GM23338 (cell line): ENCODE data around the gene SSH2. TPM values are rescaled to one million over a fixed set of nuclear protein-coding genes. Genes with fewer than 3 reads are reported as not detected.

Source experiments
- ATAC-seq: fragments of 200-7000 bp; cut with Tn5 transposase; 3 replicates; pipeline ENCODE4 v1.9.1; 2020
- DNase-seq: peaks from one replicate; pipeline ENCODE4 v3.0.0-alpha.2; 2015; ENCODE audit warnings: low spot score
- H2AFZ ChIP-seq: fragments of 200-600 bp; sonication (generic); 2 replicates; pipeline ENCODE4 v1.8.0; 2016; ENCODE audit warnings: antibody characterized with exemption, mild to moderate bottlenecking, moderate library complexity
- H3F3A ChIP-seq: fragments of 200-600 bp; sonication (generic); replicated peaks from 2 replicates; pipeline ENCODE4 v1.8.0; 2017; ENCODE audit warnings: antibody characterized with exemption, mixed run types, low read depth
- H3K27ac ChIP-seq: fragments of 200-600 bp; sonication (generic); 2 replicates; pipeline ENCODE4 v1.6.1; 2016; ENCODE audit warnings: low read depth
- H3K27me3 ChIP-seq: fragments of 200-600 bp; sonication (generic); 2 replicates; pipeline ENCODE4 v1.8.0; 2016; ENCODE audit warnings: mild to moderate bottlenecking, mixed run types, moderate library complexity; ENCODE audit not compliant: insufficient read depth
- H3K36me3 ChIP-seq: fragments of 200-600 bp; sonication (generic); 2 replicates; pipeline ENCODE4 v1.8.0; 2016; ENCODE audit warnings: mild to moderate bottlenecking; ENCODE audit not compliant: insufficient read depth
- H3K4me1 ChIP-seq: fragments of 200-600 bp; sonication (generic); 2 replicates; pipeline ENCODE4 v1.8.0; 2016; ENCODE audit warnings: mild to moderate bottlenecking, moderate library complexity; ENCODE audit not compliant: insufficient read depth
- H3K4me2 ChIP-seq: fragments of 200-600 bp; sonication (generic); 2 replicates; pipeline ENCODE4 v1.7.1; 2017; ENCODE audit warnings: mixed run types
- H3K4me3 ChIP-seq: fragments of 200-600 bp; sonication (generic); 2 replicates; pipeline ENCODE4 v1.6.1; 2016; ENCODE audit warnings: mixed run types
- H3K79me2 ChIP-seq: fragments of 200-600 bp; sonication (generic); replicated peaks from 2 replicates; pipeline ENCODE4 v1.8.0; 2017; ENCODE audit warnings: mild to moderate bottlenecking; ENCODE audit not compliant: insufficient read depth
- H3K9me2 ChIP-seq: fragments of 200-600 bp; sonication (generic); 2 replicates; pipeline ENCODE4 v1.8.0; 2017; ENCODE audit not compliant: insufficient read depth
- H4K20me1 ChIP-seq: fragments of 200-600 bp; sonication (generic); replicated peaks from 2 replicates; pipeline ENCODE4 v1.8.0; 2017; ENCODE audit warnings: mild to moderate bottlenecking; ENCODE audit not compliant: insufficient read depth
- H3K27ac Mint-ChIP-seq: 2 replicates; pipeline ENCODE4 v1.8.0; 2020; ENCODE audit warnings: inconsistent platforms, mild to moderate bottlenecking, moderate library complexity, mixed read lengths
- H3K27me3 Mint-ChIP-seq: 3 replicates; pipeline ENCODE4 v1.8.0; 2022; ENCODE audit warnings: low read depth, mild to moderate bottlenecking, moderate library complexity, mixed read lengths, inconsistent platforms; ENCODE audit not compliant: insufficient read depth, poor library complexity
- H3K36me3 Mint-ChIP-seq: 3 replicates; pipeline ENCODE4 v1.8.0; 2021; ENCODE audit warnings: low read depth, mild to moderate bottlenecking, inconsistent platforms, moderate library complexity, mixed read lengths
- H3K4me1 Mint-ChIP-seq: 3 replicates; pipeline ENCODE4 v1.8.0; 2020; ENCODE audit warnings: mild to moderate bottlenecking, inconsistent platforms, mixed read lengths
- H3K4me3 Mint-ChIP-seq: 3 replicates; pipeline ENCODE4 v1.8.0; 2021; ENCODE audit warnings: moderate library complexity, mild to moderate bottlenecking, inconsistent platforms, mixed read lengths
- H3K9me3 Mint-ChIP-seq: 3 replicates; pipeline ENCODE4 v1.8.0; 2020; ENCODE audit warnings: moderate library complexity, mild to moderate bottlenecking, inconsistent platforms, mixed read lengths
- CREB1 ChIP-seq: fragments of 250-450 bp; sonication (Bioruptor Pico); IDR thresholded peaks from 2 replicates; pipeline ENCODE4 v1.5.0; 2020; ENCODE audit warnings: low read depth, mild to moderate bottlenecking, moderate library complexity
- CTCF ChIP-seq, 2 experiments: fragments of 200-600 bp in 1 of 2; sonication (generic) in 1 of 2; conservative IDR thresholded peaks; 2 replicates each; pipeline versions ENCODE4 v1.5.1 to v1.6.1; 2016 to 2017; ENCODE audit warnings: antibody characterized with exemption in 2 of 2, low read depth in 2 of 2, mild to moderate bottlenecking in 2 of 2, moderate library complexity in 1 of 2
- EZH2 ChIP-seq: fragments of 200-600 bp; sonication (generic); IDR thresholded peaks from one replicate; pipeline ENCODE4 v1.8.0; 2017; ENCODE audit warnings: antibody characterized with exemption, mild to moderate bottlenecking, low read depth; ENCODE audit not compliant: unreplicated experiment
- EZH2phosphoT487 ChIP-seq: fragments of 200-600 bp; sonication (generic); IDR thresholded peaks from one replicate; pipeline ENCODE4 v1.8.1; 2018; ENCODE audit warnings: antibody characterized with exemption; ENCODE audit not compliant: unreplicated experiment
- POLR2AphosphoS5 ChIP-seq: IDR thresholded peaks from 2 replicates; pipeline ENCODE4 v1.6.1; 2016; ENCODE audit warnings: antibody characterized with exemption, low read depth
- REST ChIP-seq: IDR thresholded peaks from one replicate; pipeline ENCODE4 v1.6.1; 2018; ENCODE audit warnings: antibody characterized with exemption; ENCODE audit not compliant: unreplicated experiment
- STAT1 ChIP-seq: IDR thresholded peaks from one replicate; pipeline ENCODE4 v1.6.1; 2016; ENCODE audit warnings: antibody characterized with exemption; ENCODE audit not compliant: unreplicated experiment
- ZNF114 ChIP-seq: fragments of 250-450 bp; sonication (Bioruptor Pico); IDR thresholded peaks from 2 replicates; pipeline ENCODE4 v1.5.0; 2020; ENCODE audit warnings: mild to moderate bottlenecking, moderate library complexity
- polyA plus RNA-seq: library from polyadenylated mRNA; unstranded; fragments of >200 nt; fragmentation: Nextera tagmentation; extraction: Ambion mirVana; gene quantifications from 2 replicates; pipeline ENCODE4 v1.2.1, GENCODE V29; 2016
- total RNA-seq: library from RNA; depleted of rRNA; stranded (reverse); fragments of >200 nt; shearing (Covaris generic); gene quantifications from 2 replicates; pipeline ENCODE4 v1.2.3, GENCODE V29; 2014

The SSH2 gene
- total and polyA plus RNA-seq, 2 experiments from 2014 or later: 9.9 to 12.1 TPM

- no peak for TF ChIP-seq CTCF (conservative IDR thresholded peaks at IDR 0.05; ENCODE audit: low read depth in 2 of 2)
These were observed 108.1 kb downstream of the SSH2 start (continued) for GRCh38 chr17:29821897-29822296.

GRCh38 chr17:29820425-29820824 lies 109.6 kb downstream of the SSH2 start:
- Mint-ChIP-seq H3K27ac (no peak overlapping the region), H3K4me3 (no peak overlapping the region), H3K9me3 (no peaks in the 10 kb centered on the region), H3K4me1 (no peaks in the 10 kb centered on the region), H3K36me3 (no peaks in the 10 kb centered on the region), H3K27me3 (peaks cover 3% of the 10 kb centered on the region)
- Histone ChIP-seq H3K36me3 (no peaks in the 10 kb centered on the region), H3K27ac (no peak overlapping the region), H3K79me2 (no peaks in the 10 kb centered on the region), H4K20me1 (no peaks in the 10 kb centered on the region), H3K9me2 (no peaks in the 10 kb centered on the region), H3K27me3 (no peaks in the 10 kb centered on the region), H3K4me3 (no peak overlapping the region), H3K4me1 (no peaks in the 10 kb centered on the region), H2AFZ (no peak overlapping the region), H3K4me2 (no peak overlapping the region), H3F3A (no peaks in the 10 kb centered on the region)
- ATAC-seq (no peak), DNase-seq (no peak)
- TF ChIP-seq POLR2AphosphoS5 (no peak), STAT1 (no peak), EZH2phosphoT487 (no peak), ZNF114 (CRISPR knock-in tag) (no peak), CREB1 (CRISPR knock-in tag) (no peak), REST (no peak), EZH2 (no peak)
